D721Med (cell line): Measurements from ENCODE around the gene NAA16.

Experiments used
- DNase-seq: peaks from one replicate; pipeline ENCODE4 v3.0.0; 2011; ENCODE audit warnings: low spot score; ENCODE audit not compliant: insufficient read length
- FAIRE-seq: peaks from 2 replicates; lab custom pipeline; 2011; peaks lifted over from hg19 to GRCh38; lab: Jason Lieb, UNC
- CTCF ChIP-seq: IDR thresholded peaks from 2 replicates; pipeline ENCODE4 v1.5.1; 2012; ENCODE audit warnings: mild to moderate bottlenecking, control low read depth; ENCODE audit not compliant: insufficient read depth; ENCODE audit errors: missing control alignments

Gene NAA16

GRCh38 chr13:41313659-41314197 lies 2.7 kb downstream of the NAA16 start:
- FAIRE-seq = no peak
- no peak for DNase-seq
- no peak for TF ChIP-seq CTCF

- DNase-seq = no peak
- no peak for TF ChIP-seq CTCF
- no peak for FAIRE-seq
These were observed 4.5 kb downstream of the NAA16 start for GRCh38 chr13:41315443-41316047.

GRCh38 chr13:41317243-41317642 lies 6.2 kb downstream of the NAA16 start:
- peak; percentile 35 for FAIRE-seq
- TF ChIP-seq CTCF = no peak
- no peak for DNase-seq

- TF ChIP-seq CTCF = no peak
- FAIRE-seq = no peak
- no peak for DNase-seq
These were observed 14.7 kb downstream of the NAA16 start for GRCh38 chr13:41325752-41326151.

- no peak for TF ChIP-seq CTCF
- DNase-seq (no peak), FAIRE-seq (no peak)
These were observed 15.6 kb downstream of the NAA16 start for GRCh38 chr13:41326661-41327060.

GRCh38 chr13:41327994-41328790 lies 17.1 kb downstream of the NAA16 start:
- DNase-seq = no peak
- FAIRE-seq = no peak
- TF ChIP-seq CTCF = no peak

GRCh38 chr13:41332829-41333228 lies 21.8 kb downstream of the NAA16 start:
- TF ChIP-seq CTCF = no peak
- no peak for DNase-seq
- FAIRE-seq = no peak
